Gastroesophageal sphincter (tissue), 4 donors: Measurements from ENCODE around the gene TMTC2. TPM values are rescaled to one million over a fixed set of nuclear protein-coding genes. Genes with fewer than 3 reads are reported as not detected.

Source experiments
- ATAC-seq: fragments of 150-250 bp; one replicate; pipeline ENCODE4 v1.9.1; 2016; ENCODE audit warnings: mild to moderate bottlenecking, moderate library complexity
- H3K27ac ChIP-seq, 4 donors: fragments of 200-600 bp; sonication (generic) in 3 of 4; 1 replicate in 3 of 4; 2 replicates in 1 of 4; pipeline ENCODE4 v1.5.1; 2016 to 2019
- H3K27me3 ChIP-seq: fragments of 200-600 bp; sonication (generic); one replicate; pipeline ENCODE4 v1.5.1; 2019
- H3K36me3 ChIP-seq, 2 donors: fragments of 200-600 bp; sonication (generic); one replicate each; pipeline ENCODE4 v1.5.1; 2019; ENCODE audit warnings: control low read depth in 1 of 2
- H3K4me1 ChIP-seq, 3 donors: fragments of 200-600 bp; sonication (generic); 1 replicate in 2 of 3; 2 replicates in 1 of 3; pipeline ENCODE4 v1.5.1; 2016 to 2019; ENCODE audit warnings: control low read depth in 2 of 3
- H3K4me3 ChIP-seq, 2 donors: fragments of 200-600 bp; sonication (generic); one replicate each; pipeline ENCODE4 v1.5.1; 2019; ENCODE audit warnings: mild to moderate bottlenecking in 1 of 2, moderate library complexity in 1 of 2
- H3K9me3 ChIP-seq, 3 donors: fragments of 200-600 bp; sonication (generic); one replicate each; pipeline ENCODE4 v1.5.1; 2017 to 2019; ENCODE audit warnings: control low read depth in 2 of 3
- EP300 ChIP-seq: sonication (generic); formaldehyde crosslinking; IDR thresholded peaks from one replicate; pipeline ENCODE4 v1.6.1; 2017; ENCODE audit warnings: antibody characterized with exemption, mild to moderate bottlenecking
- POLR2A ChIP-seq, 2 donors: fragments of 450-650 bp; IDR thresholded peaks; one replicate each; pipeline ENCODE4 v1.6.1; 2017; ENCODE audit warnings: antibody characterized with exemption in 2 of 2, mild to moderate bottlenecking in 2 of 2, moderate library complexity in 1 of 2
- POLR2AphosphoS5 ChIP-seq: sonication (generic); formaldehyde crosslinking; IDR thresholded peaks from one replicate; pipeline ENCODE4 v1.6.1; 2017; ENCODE audit warnings: antibody characterized with exemption
- WGBS, 2 donors: methylation state at CpG; one replicate each; pipeline ENCODE4 v1.1.5; 2018; ENCODE audit warnings: low coverage in 1 of 2; 5-methylcytosine and 5-hydroxymethylcytosine counted together
- total RNA-seq, 4 donors: library from RNA; depleted of rRNA; stranded (reverse); fragments of >200 nt; gene quantifications; one replicate each; pipeline ENCODE4 v1.1.0, GENCODE V29; 2016
- TF ChIP-seq, protein P1 (sequence below), 4 experiments: fragments of 200-600 bp in 2 of 4; fragments of 450-650 bp in 2 of 4; sonication (generic) in 1 of 4; IDR thresholded peaks; one replicate each; pipeline ENCODE4 v1.5.1; 2017 to 2019; ENCODE audit warnings: antibody characterized with exemption in 4 of 4, mild to moderate bottlenecking in 2 of 4, moderate library complexity in 2 of 4

The TMTC2 gene
- total RNA-seq, 4 donors from 2014 or later = 7.4 to 21.8 (median 16.0) TPM

DNA sequence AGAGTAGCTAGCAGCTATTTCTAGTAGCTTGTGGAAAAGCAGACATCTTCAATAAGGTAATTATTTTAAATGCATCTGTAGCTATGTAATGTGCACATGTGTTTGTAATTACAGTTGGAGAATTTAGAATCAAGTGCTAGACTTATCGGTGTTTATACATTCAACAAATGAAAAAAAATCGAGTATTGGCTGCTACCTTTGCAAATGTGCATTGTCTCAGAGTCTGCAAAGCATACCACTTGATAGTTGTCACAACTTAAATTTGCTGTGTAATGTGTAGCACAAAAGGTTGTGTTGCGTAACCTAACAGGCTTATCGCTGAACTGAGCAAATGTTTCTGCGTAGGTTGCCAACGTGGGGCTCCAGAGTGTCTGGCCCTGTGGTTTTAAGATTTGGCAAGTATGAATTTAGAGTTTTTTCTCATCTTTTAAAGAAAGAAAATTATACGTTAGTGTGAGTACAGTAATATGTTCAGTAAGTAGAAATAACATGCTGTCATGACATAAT lies 44.3 kb downstream of the TMTC2 start:
- ATAC-seq = no peak
- H3K36me3 ChIP-seq = no peaks in the 10 kb centered on the region
- no peaks in the 10 kb centered on the region for H3K27me3 ChIP-seq
- TF ChIP-seq, protein P1, sequence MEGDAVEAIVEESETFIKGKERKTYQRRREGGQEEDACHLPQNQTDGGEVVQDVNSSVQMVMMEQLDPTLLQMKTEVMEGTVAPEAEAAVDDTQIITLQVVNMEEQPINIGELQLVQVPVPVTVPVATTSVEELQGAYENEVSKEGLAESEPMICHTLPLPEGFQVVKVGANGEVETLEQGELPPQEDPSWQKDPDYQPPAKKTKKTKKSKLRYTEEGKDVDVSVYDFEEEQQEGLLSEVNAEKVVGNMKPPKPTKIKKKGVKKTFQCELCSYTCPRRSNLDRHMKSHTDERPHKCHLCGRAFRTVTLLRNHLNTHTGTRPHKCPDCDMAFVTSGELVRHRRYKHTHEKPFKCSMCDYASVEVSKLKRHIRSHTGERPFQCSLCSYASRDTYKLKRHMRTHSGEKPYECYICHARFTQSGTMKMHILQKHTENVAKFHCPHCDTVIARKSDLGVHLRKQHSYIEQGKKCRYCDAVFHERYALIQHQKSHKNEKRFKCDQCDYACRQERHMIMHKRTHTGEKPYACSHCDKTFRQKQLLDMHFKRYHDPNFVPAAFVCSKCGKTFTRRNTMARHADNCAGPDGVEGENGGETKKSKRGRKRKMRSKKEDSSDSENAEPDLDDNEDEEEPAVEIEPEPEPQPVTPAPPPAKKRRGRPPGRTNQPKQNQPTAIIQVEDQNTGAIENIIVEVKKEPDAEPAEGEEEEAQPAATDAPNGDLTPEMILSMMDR (IDR thresholded peaks at IDR 0.05) = no peak
- TF ChIP-seq EP300 (no peak), POLR2A (IDR thresholded peaks at IDR 0.05) (no peak), POLR2AphosphoS5 (no peak)
- H3K27ac ChIP-seq = no peak overlapping the region
- H3K4me3 ChIP-seq = no peak overlapping the region
- WGBS, 2 donors = 67 to 77% methylated on average over 5 to 7 of the region's 7 CpGs
- H3K9me3 ChIP-seq = no peaks in the 10 kb centered on the region
- no peaks in the 10 kb centered on the region for H3K4me1 ChIP-seq

DNA sequence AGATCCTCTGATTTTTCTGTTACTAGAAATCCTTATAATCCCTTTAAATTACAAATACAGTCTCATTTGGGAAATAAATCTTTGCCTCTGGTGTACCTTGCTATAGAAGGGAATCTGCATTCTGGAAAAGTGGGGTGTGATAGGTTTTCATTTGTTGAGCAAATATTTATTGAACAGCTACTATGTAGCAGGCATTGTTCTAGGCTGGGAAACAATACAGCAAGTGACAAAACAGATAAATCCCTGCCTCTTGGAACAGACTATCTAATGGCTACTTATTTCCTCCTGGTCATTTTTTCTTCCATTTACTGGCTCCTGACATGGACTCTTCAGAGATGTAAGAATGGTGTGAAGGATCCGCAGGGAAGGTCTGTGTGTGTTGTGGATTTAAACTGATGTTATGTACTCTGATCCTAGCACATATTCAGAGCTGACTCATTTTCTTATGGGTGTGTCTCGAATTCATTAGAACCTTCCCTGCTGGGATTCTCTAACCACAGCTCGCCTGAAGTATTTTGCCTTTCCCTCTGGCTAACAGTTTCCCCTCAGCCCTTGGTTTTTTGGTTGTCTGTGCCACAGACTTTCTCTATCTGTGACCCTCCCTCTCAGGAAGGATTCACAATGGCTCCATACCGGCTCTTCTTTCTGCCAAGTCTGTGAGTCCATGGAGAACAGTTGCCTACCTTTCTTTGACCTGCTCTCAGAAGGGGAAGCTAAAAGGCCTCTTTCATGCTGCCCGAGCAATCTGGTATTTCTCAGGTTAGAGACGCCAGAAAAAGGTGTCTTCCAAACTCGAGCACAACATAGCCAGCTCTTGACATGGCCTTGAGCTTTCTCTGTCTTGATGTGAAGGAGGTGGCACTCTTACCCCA lies 53.7 kb downstream of the TMTC2 start:
- no peak overlapping the region for H3K27ac ChIP-seq
- WGBS, 2 donors = 90 to 100% methylated on average over 4 to 5 of the region's 7 CpGs
- ATAC-seq = no peak

DNA sequence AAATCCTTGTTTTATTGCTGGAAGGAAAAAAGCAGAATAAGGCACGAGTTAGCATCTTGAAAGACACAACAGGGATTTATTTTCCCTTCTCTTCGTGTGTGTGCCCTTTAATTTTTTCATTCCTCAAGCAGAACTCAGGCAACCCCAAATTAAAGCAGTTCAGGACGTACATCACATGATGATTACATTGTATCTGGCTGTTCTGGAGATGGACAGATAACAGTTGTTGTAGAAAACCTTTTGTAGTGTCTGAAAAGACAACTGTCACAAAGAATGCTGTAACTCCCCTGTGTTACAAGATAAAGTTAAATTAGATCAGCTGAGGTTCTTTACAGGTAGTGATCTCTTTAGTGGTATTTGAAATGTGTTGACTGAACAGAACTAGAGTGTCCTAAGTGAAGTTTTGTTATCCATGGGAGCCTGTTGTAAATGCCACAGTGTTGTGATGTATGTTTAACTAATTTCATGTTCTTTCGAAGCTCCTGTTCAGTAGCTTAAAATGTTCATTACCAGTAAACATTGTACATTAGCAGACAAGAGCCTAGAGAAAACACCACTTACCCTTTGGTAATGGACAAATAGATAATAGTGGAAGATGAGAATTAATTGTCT lies 58.5 kb downstream of the TMTC2 start:
- TF ChIP-seq POLR2AphosphoS5 (no peak), POLR2A (IDR thresholded peaks at IDR 0.05) (no peak), EP300 (no peak)
- TF ChIP-seq, protein P1 (IDR thresholded peaks at IDR 0.05) = no peak
- Histone ChIP-seq H3K9me3 (no peaks in the 10 kb centered on the region), H3K27ac (no peak overlapping the region), H3K36me3 (peaks cover 0 to 4% of the 10 kb centered on the region in 2 donors), H3K27me3 (no peaks in the 10 kb centered on the region), H3K4me1 (no peaks in the 10 kb centered on the region), H3K4me3 (no peak overlapping the region)
- whole genome bisulfite sequencing, 2 donors = 20 to 39% methylated on average over 4 of the region's 4 CpGs
- ATAC-seq = no peak

More for the DNA sequence above, 53.7 kb downstream of the TMTC2 start:
- H3K9me3 ChIP-seq = no peaks in the 10 kb centered on the region
- H3K4me1 ChIP-seq = no peaks in the 10 kb centered on the region
- TF ChIP-seq POLR2AphosphoS5 (no peak), EP300 (no peak), POLR2A (IDR thresholded peaks at IDR 0.05) (no peak)
- TF ChIP-seq, protein P1 (IDR thresholded peaks at IDR 0.05) = no peak
- H3K36me3 ChIP-seq = peaks cover 0 to 4% of the 10 kb centered on the region in 2 donors
- H3K27me3 ChIP-seq = no peaks in the 10 kb centered on the region
- no peak overlapping the region for H3K4me3 ChIP-seq

DNA sequence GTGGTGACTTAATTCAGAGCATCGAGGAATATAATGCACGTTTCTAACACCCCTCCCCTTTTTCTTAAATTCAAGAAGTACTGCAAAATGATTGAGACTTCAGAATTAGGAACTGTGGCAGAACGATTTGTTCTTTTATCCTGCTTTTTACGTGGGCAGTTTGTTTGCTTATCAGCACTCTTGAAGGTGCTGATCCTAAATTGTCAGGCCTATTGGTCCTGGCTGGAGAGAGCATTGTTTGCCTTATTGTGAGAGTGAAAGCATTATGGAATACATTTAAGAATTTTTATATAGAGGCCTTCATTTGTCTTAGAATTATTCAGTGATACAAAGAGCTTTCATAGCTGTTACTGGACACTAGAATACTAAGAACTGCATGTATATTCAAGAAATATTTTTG lies 59.1 kb downstream of the TMTC2 start:
- no peaks in the 10 kb centered on the region for H3K36me3 ChIP-seq
- 65 to 68% methylated on average over 4 of the region's 4 CpGs for WGBS, 2 donors
- H3K27me3 ChIP-seq = no peaks in the 10 kb centered on the region
- no peaks in the 10 kb centered on the region for H3K9me3 ChIP-seq
- no peak overlapping the region for H3K27ac ChIP-seq
- TF ChIP-seq EP300 (no peak), POLR2A (IDR thresholded peaks at IDR 0.05) (no peak), POLR2AphosphoS5 (no peak)
- TF ChIP-seq, protein P1 (IDR thresholded peaks at IDR 0.05) = no peak
- ATAC-seq = no peak
- H3K4me3 ChIP-seq = no peak overlapping the region
- no peaks in the 10 kb centered on the region for H3K4me1 ChIP-seq
